Parathyroid adenoma (tissue), 2 donors: ENCODE measurements around the gene AP1S1.

ENCODE experiments used
- H2AFZ ChIP-seq: fragments of 300-600 bp; sonication (generic); one replicate; pipeline ENCODE4 v1.7.0; 2017; ENCODE audit warnings: antibody characterized with exemption, mild to moderate bottlenecking
- H3K27ac ChIP-seq: fragments of 300-600 bp; sonication (generic); one replicate; pipeline ENCODE4 v1.7.0; 2017
- H3K27me3 ChIP-seq: fragments of 300-600 bp; sonication (generic); one replicate; pipeline ENCODE4 v1.7.0; 2017; ENCODE audit warnings: low read length; ENCODE audit not compliant: control insufficient read depth, insufficient read depth
- H3K36me3 ChIP-seq: fragments of 300-600 bp; sonication (generic); one replicate; pipeline ENCODE4 v1.7.0; 2017; ENCODE audit warnings: low read length; ENCODE audit not compliant: control insufficient read depth, insufficient read depth
- H3K4me1 ChIP-seq: fragments of 300-600 bp; sonication (generic); one replicate; pipeline ENCODE4 v1.7.0; 2017; ENCODE audit warnings: control low read depth
- H3K4me2 ChIP-seq: fragments of 300-600 bp; sonication (generic); one replicate; pipeline ENCODE4 v1.7.0; 2017; ENCODE audit warnings: low read length
- H3K4me3 ChIP-seq: fragments of 300-600 bp; sonication (generic); one replicate; pipeline ENCODE4 v1.7.0; 2017; ENCODE audit warnings: low read depth, low read length
- H3K79me2 ChIP-seq: fragments of 300-600 bp; sonication (generic); one replicate; pipeline ENCODE4 v1.7.0; 2017; ENCODE audit warnings: control low read depth
- H3K9ac ChIP-seq: fragments of 300-600 bp; sonication (generic); one replicate; pipeline ENCODE4 v1.7.0; 2017; ENCODE audit warnings: mild to moderate bottlenecking
- H3K9me3 ChIP-seq: fragments of 300-600 bp; sonication (generic); one replicate; pipeline ENCODE4 v1.7.0; 2017; ENCODE audit warnings: low read length; ENCODE audit not compliant: control insufficient read depth
- TF ChIP-seq, protein P1 (sequence below): fragments of 300-600 bp; sonication (generic); IDR thresholded peaks from one replicate; pipeline ENCODE4 v1.7.0; 2017; ENCODE audit warnings: antibody characterized with exemption, mild to moderate bottlenecking
- donor health status: primary hyperparathyroidism.

Gene AP1S1

DNA sequence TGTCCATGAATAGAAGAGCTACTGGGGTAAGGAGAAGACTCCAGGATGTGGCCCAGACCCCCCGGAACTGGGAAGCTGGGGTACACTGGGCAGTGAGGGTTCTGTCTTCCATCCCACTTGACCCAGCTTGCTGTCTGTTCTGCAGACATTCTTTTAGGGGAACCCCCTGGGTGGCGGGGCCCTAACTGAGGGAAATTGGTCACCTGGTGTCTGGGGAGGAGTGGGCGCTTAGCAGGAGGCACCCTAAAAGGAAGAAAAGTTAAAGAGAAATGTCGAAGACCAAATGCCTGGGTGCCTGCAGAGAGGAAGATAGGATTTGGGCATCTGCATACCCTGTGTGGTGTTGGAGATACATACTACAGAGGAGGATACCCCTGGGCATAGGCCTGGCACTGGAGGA, 1.0 kb downstream of the AP1S1 start:
- no peak overlapping the region for H2AFZ ChIP-seq
- H3K4me3 ChIP-seq = peak overlapping the region; percentile 67
- no peaks in the 10 kb centered on the region for H3K79me2 ChIP-seq
- TF ChIP-seq, protein P1, sequence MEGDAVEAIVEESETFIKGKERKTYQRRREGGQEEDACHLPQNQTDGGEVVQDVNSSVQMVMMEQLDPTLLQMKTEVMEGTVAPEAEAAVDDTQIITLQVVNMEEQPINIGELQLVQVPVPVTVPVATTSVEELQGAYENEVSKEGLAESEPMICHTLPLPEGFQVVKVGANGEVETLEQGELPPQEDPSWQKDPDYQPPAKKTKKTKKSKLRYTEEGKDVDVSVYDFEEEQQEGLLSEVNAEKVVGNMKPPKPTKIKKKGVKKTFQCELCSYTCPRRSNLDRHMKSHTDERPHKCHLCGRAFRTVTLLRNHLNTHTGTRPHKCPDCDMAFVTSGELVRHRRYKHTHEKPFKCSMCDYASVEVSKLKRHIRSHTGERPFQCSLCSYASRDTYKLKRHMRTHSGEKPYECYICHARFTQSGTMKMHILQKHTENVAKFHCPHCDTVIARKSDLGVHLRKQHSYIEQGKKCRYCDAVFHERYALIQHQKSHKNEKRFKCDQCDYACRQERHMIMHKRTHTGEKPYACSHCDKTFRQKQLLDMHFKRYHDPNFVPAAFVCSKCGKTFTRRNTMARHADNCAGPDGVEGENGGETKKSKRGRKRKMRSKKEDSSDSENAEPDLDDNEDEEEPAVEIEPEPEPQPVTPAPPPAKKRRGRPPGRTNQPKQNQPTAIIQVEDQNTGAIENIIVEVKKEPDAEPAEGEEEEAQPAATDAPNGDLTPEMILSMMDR = no peak
- H3K36me3 ChIP-seq = no peaks in the 10 kb centered on the region
- no peaks in the 10 kb centered on the region for H3K9me3 ChIP-seq
- H3K4me1 ChIP-seq = peaks cover 9% of the 10 kb centered on the region
- no peaks in the 10 kb centered on the region for H3K27me3 ChIP-seq
- no peak overlapping the region for H3K27ac ChIP-seq
- peak overlapping the region; percentile 89 for H3K4me2 ChIP-seq
- peak overlapping the region; percentile 6 for H3K9ac ChIP-seq

DNA sequence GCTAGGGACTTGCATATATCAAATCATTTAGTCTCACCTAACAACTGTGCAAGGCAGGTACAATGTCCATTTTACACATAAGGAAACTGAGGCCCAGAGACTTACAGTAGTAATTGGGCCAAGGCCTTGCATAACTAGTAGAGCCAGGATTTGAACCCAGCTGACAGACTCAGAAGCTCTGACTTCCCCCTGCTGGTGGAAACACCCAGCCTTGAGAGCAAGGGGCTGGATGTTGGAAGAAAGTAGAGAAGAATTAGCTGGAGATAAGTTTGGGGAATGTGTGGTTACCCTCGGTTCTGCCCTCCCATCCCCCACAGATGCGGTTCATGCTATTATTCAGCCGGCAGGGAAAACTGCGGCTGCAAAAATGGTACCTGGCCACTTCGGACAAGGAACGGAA, 2.0 kb downstream of the AP1S1 start:
- Histone ChIP-seq H3K9me3 (no peaks in the 10 kb centered on the region), H3K79me2 (no peaks in the 10 kb centered on the region), H2AFZ (no peak overlapping the region), H3K27me3 (no peaks in the 10 kb centered on the region), H3K36me3 (no peaks in the 10 kb centered on the region), H3K27ac (no peak overlapping the region), H3K4me1 (peaks cover 9% of the 10 kb centered on the region), H3K4me2 (no peak overlapping the region), H3K4me3 (no peak overlapping the region), H3K9ac (no peak overlapping the region)
- TF ChIP-seq, protein P1 = no peak

DNA sequence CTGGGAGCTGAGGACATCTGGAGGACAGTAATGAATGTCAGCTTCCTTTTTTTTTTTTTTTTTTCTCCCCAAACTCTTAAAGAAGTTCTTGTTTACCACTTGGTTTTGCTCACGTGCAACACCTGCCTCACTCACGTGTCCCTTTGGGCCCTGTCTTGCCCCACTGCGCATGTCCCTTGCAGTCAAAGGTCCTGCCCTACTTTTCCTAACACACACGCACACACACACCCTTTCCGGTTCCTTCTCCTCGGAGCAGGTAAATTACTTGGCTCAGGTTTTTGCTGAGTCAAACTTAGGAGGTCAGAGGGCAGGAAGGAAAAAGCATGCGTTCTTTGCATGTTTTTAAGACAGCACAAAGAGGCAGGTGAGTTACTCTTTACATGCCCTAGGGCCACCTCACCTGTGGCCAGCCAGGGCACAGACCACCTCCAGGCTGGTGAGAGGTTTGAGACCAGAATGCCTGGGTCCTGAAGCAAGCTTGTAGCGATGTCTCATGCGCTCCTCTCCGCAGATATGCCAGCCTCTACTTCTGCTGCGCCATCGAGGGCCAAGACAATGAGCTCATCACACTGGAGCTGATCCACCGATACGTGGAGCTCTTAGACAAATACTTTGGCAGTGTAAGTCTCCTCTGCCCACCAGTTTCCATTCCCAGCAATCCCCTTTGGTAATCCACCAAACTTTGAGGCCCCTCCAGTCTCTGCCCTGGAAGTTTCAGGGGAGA, 2.8 kb downstream of the AP1S1 start:
- H3K27me3 ChIP-seq = no peaks in the 10 kb centered on the region
- H3K27ac ChIP-seq = no peak overlapping the region
- H3K36me3 ChIP-seq = no peaks in the 10 kb centered on the region
- no peaks in the 10 kb centered on the region for H3K79me2 ChIP-seq
- H3K4me3 ChIP-seq = no peak overlapping the region
- no peak overlapping the region for H3K4me2 ChIP-seq
- H2AFZ ChIP-seq = no peak overlapping the region
- peaks cover 9% of the 10 kb centered on the region for H3K4me1 ChIP-seq
- TF ChIP-seq, protein P1 = no peak
- no peak overlapping the region for H3K9ac ChIP-seq
- H3K9me3 ChIP-seq = no peaks in the 10 kb centered on the region

GRCh38 chr7:101159696-101160674, 5.7 kb downstream of the AP1S1 start:
- TF ChIP-seq, protein P1 = no peak
- Histone ChIP-seq H3K9me3 (no peaks in the 10 kb centered on the region), H3K79me2 (no peaks in the 10 kb centered on the region), H3K36me3 (no peaks in the 10 kb centered on the region), H2AFZ (no peak overlapping the region), H3K9ac (no peak overlapping the region), H3K27me3 (no peaks in the 10 kb centered on the region), H3K4me1 (peaks cover 12% of the 10 kb centered on the region), H3K27ac (no peak overlapping the region), H3K4me2 (no peak overlapping the region), H3K4me3 (no peak overlapping the region)
